Liver (tissue), 9 donors: ENCODE data around the gene MAP1LC3B. TPM values are rescaled to one million over a fixed set of nuclear protein-coding genes. Genes with fewer than 3 reads are reported as not detected.

Experiments
- DNase-seq: peaks from one replicate; pipeline ENCODE4 v3.0.0-alpha.2; 2017; ENCODE audit warnings: low spot score
- H3K27ac ChIP-seq, 2 donors: one replicate each; pipeline ENCODE4 v1.7.0; 2013; ENCODE audit warnings: inconsistent platforms in 2 of 2, low read length in 2 of 2, control low read depth in 1 of 2, low read depth in 1 of 2, mild to moderate bottlenecking in 1 of 2
- H3K27me3 ChIP-seq, 4 donors: one replicate each; pipeline versions ENCODE4 v1.6.1 to v1.7.0; 2013; ENCODE audit warnings: low read length in 3 of 4, inconsistent platforms in 1 of 4, mild to moderate bottlenecking in 1 of 4, moderate library complexity in 1 of 4; ENCODE audit not compliant: control insufficient read depth in 4 of 4, insufficient read depth in 4 of 4
- H3K36me3 ChIP-seq, 4 donors: one replicate each; pipeline versions ENCODE4 v1.6.1 to v1.7.0; 2013; ENCODE audit warnings: low read length in 3 of 4, mild to moderate bottlenecking in 3 of 4, low read depth in 1 of 4, moderate library complexity in 1 of 4; ENCODE audit not compliant: control insufficient read depth in 4 of 4, insufficient read depth in 3 of 4
- H3K4me1 ChIP-seq, 4 donors: one replicate each; pipeline versions ENCODE4 v1.6.1 to v1.7.0; 2013; ENCODE audit warnings: low read length in 3 of 4, mild to moderate bottlenecking in 3 of 4, moderate library complexity in 1 of 4; ENCODE audit not compliant: control insufficient read depth in 4 of 4, insufficient read depth in 4 of 4
- H3K4me3 ChIP-seq, 3 donors: one replicate each; pipeline versions ENCODE4 v1.6.1 to v1.7.0; 2013; ENCODE audit warnings: low read length in 3 of 3, control low read depth in 1 of 3, low read depth in 1 of 3, mild to moderate bottlenecking in 1 of 3
- H3K9ac ChIP-seq, 2 donors: one replicate each; pipeline ENCODE4 v1.7.0; 2013; ENCODE audit warnings: low read length in 2 of 2, mild to moderate bottlenecking in 2 of 2, moderate library complexity in 2 of 2, control low read depth in 1 of 2, low read depth in 1 of 2
- H3K9me3 ChIP-seq, 4 donors: one replicate each; pipeline versions ENCODE4 v1.6.1 to v1.7.0; 2013; ENCODE audit warnings: low read length in 3 of 4; ENCODE audit not compliant: control insufficient read depth in 4 of 4
- CTCF ChIP-seq: fragments of 150-350 bp; IDR thresholded peaks from 2 replicates; pipeline ENCODE4 v1.5.1; 2017; ENCODE audit warnings: improper control_type of control experiment, low read depth, low read length; ENCODE audit not compliant: missing input control
- EGR1 ChIP-seq, 2 donors: IDR thresholded peaks; 2 replicates each; pipeline ENCODE4 v1.6.1; 2016 to 2018; ENCODE audit warnings: antibody characterized with exemption in 2 of 2, low read depth in 2 of 2
- FOXA1 ChIP-seq: IDR thresholded peaks from 2 replicates; pipeline ENCODE4 v1.6.1; 2016; ENCODE audit warnings: antibody characterized with exemption
- FOXA2 ChIP-seq: IDR thresholded peaks from 2 replicates; pipeline ENCODE4 v1.6.1; 2016; ENCODE audit warnings: antibody characterized with exemption
- GABPA ChIP-seq, 2 donors: IDR thresholded peaks in 1 of 2; conservative IDR thresholded peaks in 1 of 2; 2 replicates each; pipeline ENCODE4 v1.6.1; 2016; ENCODE audit warnings: antibody characterized with exemption in 2 of 2, mild to moderate bottlenecking in 1 of 2, moderate library complexity in 1 of 2
- HNF4A ChIP-seq, 2 donors: conservative IDR thresholded peaks; 2 replicates each; pipeline ENCODE4 v1.6.1; 2016; ENCODE audit warnings: antibody characterized with exemption in 2 of 2, mild to moderate bottlenecking in 2 of 2
- HNF4G ChIP-seq: IDR thresholded peaks from 2 replicates; pipeline ENCODE4 v1.6.1; 2016; ENCODE audit warnings: antibody characterized with exemption
- JUND ChIP-seq, 2 donors: IDR thresholded peaks; 2 replicates each; pipeline ENCODE4 v1.6.1; 2016; ENCODE audit warnings: antibody characterized with exemption in 2 of 2
- MAX ChIP-seq: IDR thresholded peaks from 2 replicates; pipeline ENCODE4 v1.6.1; 2016; ENCODE audit warnings: antibody characterized with exemption
- NR2F2 ChIP-seq: IDR thresholded peaks from 2 replicates; pipeline ENCODE4 v1.6.1; 2016; ENCODE audit warnings: antibody characterized with exemption
- RAD21 ChIP-seq, 2 donors: IDR thresholded peaks; 2 replicates each; pipeline ENCODE4 v1.6.1; 2016; ENCODE audit warnings: antibody characterized with exemption in 2 of 2, mild to moderate bottlenecking in 2 of 2
- REST ChIP-seq: IDR thresholded peaks from 2 replicates; pipeline ENCODE4 v1.6.1; 2016; ENCODE audit warnings: antibody characterized with exemption, mild to moderate bottlenecking
- RXRA ChIP-seq, 2 donors: IDR thresholded peaks; 2 replicates each; pipeline ENCODE4 v1.6.1; 2017 to 2018; ENCODE audit warnings: antibody characterized with exemption in 2 of 2, mild to moderate bottlenecking in 1 of 2
- SP1 ChIP-seq: IDR thresholded peaks from 2 replicates; pipeline ENCODE4 v1.6.1; 2018; ENCODE audit warnings: antibody characterized with exemption, mild to moderate bottlenecking
- TAF1 ChIP-seq: conservative IDR thresholded peaks from 2 replicates; pipeline ENCODE4 v1.6.1; 2016; ENCODE audit warnings: antibody characterized with exemption, mild to moderate bottlenecking
- YY1 ChIP-seq: IDR thresholded peaks from 2 replicates; pipeline ENCODE4 v1.6.1; 2016; ENCODE audit warnings: antibody characterized with exemption, mild to moderate bottlenecking
- ZBTB33 ChIP-seq: IDR thresholded peaks from 2 replicates; pipeline ENCODE4 v1.6.1; 2016; ENCODE audit warnings: antibody characterized with exemption
- WGBS: extraction: QIAGEN DNeasy Blood & Tissue Kit; methylation state at CpG from one replicate; pipeline ENCODE4 v1.1.7; 2013; 5-methylcytosine and 5-hydroxymethylcytosine counted together
- polyA plus RNA-seq, 2 donors: library from polyadenylated mRNA; stranded (reverse) in 1 of 2; unstranded in 1 of 2; fragments of 200-250 nt in 1 of 2; fragments of >200 nt in 1 of 2; fragmentation: Nextera tagmentation in 1 of 2; extraction: Ambion mirVana in 1 of 2; gene quantifications; one replicate each; pipeline versions ENCODE4 v1.2.1 to v1.2.3, GENCODE V29; 2013 to 2015
- total RNA-seq, 2 donors: library from RNA; depleted of rRNA; stranded (reverse); fragments of >200 nt; gene quantifications; one replicate each; pipeline ENCODE4 v1.2.3, GENCODE V29; 2014
- TF ChIP-seq, protein P1 (sequence below): IDR thresholded peaks from 2 replicates; pipeline ENCODE4 v1.6.1; 2016; ENCODE audit warnings: antibody characterized with exemption
- donor health status: healthy.
- donor health status: healthy.
- donor health status: healthy.
- donor health status: healthy.
- donor health status: healthy.

The MAP1LC3B gene
- total and polyA plus RNA-seq, 4 donors, result 10.3 to 36.3 (median 15.7) TPM

DNA sequence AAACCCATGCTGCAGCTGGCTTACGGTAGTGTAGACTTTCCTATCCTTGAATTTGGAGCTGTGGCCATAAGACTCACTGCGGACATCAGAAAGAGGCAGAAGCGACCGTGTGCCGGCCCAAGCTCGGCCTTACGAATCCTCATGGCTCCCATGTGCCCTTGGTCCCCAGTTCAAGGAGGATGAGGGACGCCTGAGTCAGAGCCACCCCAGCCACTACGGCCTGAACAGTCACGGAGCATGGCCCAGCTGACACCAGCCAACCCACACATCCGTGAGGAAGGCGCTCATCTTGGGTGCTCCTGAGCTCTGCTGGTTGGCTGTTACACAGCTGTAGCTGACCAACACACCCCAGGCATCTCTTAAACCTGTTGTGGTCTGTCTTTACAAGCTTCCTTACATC is 56.7 kb downstream of the MAP1LC3B start:
- Histone ChIP-seq H3K4me3 (no peak overlapping the region), H3K9me3 (no peaks in the 10 kb centered on the region), H3K9ac (no peak overlapping the region), H3K27ac (no peak overlapping the region), H3K36me3 (peaks cover 0 to 59% (median 21%) of the 10 kb centered on the region in 4 donors), H3K27me3 (no peaks in the 10 kb centered on the region), H3K4me1 (no peaks in the 10 kb centered on the region)
- no peak for DNase-seq
- TF ChIP-seq RXRA (IDR thresholded peaks at IDR 0.05), result no peak
- TF ChIP-seq ZBTB33, result no peak
- no peak for TF ChIP-seq JUND (IDR thresholded peaks at IDR 0.05)
- TF ChIP-seq TAF1, result no peak
- no peak for TF ChIP-seq HNF4A (conservative IDR thresholded peaks at IDR 0.05)
- TF ChIP-seq EGR1 (IDR thresholded peaks at IDR 0.05; ENCODE audit: low read depth in 2 of 2), result no peak
- no peak for TF ChIP-seq NR2F2
- TF ChIP-seq CTCF, result no peak
- 97% methylated on average over 12 of the region's 12 CpGs for WGBS

GRCh38 chr16:87451563-87452210 is 59.6 kb downstream of the MAP1LC3B start:
- Histone ChIP-seq H3K4me1 (peaks cover 0 to 4% (median 2%) of the 10 kb centered on the region in 4 donors), H3K27me3 (no peaks in the 10 kb centered on the region), H3K9me3 (no peaks in the 10 kb centered on the region), H3K27ac (no peak overlapping the region), H3K9ac (no peak overlapping the region), H3K4me3 (no peak overlapping the region), H3K36me3 (peaks cover 1 to 53% (median 22%) of the 10 kb centered on the region in 4 donors)
- 88% methylated on average over 18 of the region's 18 CpGs for WGBS
- DNase-seq, result no peak
- TF ChIP-seq, protein P1, sequence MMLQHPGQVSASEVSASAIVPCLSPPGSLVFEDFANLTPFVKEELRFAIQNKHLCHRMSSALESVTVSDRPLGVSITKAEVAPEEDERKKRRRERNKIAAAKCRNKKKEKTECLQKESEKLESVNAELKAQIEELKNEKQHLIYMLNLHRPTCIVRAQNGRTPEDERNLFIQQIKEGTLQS, result no peak
- TF ChIP-seq HNF4A (conservative IDR thresholded peaks at IDR 0.05) (no peak), REST (no peak), RXRA (IDR thresholded peaks at IDR 0.05) (no peak), MAX (no peak), TAF1 (no peak), RAD21 (IDR thresholded peaks at IDR 0.05) (no peak), CTCF (no peak), FOXA1 (no peak), JUND (IDR thresholded peaks at IDR 0.05) (no peak), HNF4G (no peak), NR2F2 (no peak), SP1 (no peak), FOXA2 (no peak), ZBTB33 (no peak), EGR1 (IDR thresholded peaks at IDR 0.05; ENCODE audit: low read depth in 2 of 2) (no peak), YY1 (no peak), GABPA (IDR thresholded peaks at IDR 0.05 in 1 of 2, conservative IDR thresholded peaks at IDR 0.05 in 1 of 2) (no peak)
